LNCAP (cell line): ENCODE results near the gene GLE1.

Experiments used
- CTCF ChIP-seq: fragments of 450-650 bp; IDR thresholded peaks from 2 replicates; pipeline ENCODE4 v1.5.1; 2017; ENCODE audit warnings: mild to moderate bottlenecking

GLE1 gene

GRCh38 chr9:128470560-128470959 lies 34.0 kb upstream of the GLE1 start:
- no peak for TF ChIP-seq CTCF

GRCh38 chr9:128473104-128473503 lies 31.4 kb upstream of the GLE1 start:
- no peak for TF ChIP-seq CTCF

- TF ChIP-seq CTCF = no peak
Observed at GRCh38 chr9:128475867-128476266, 28.7 kb upstream of the GLE1 start.

- TF ChIP-seq CTCF = no peak
Observed at GRCh38 chr9:128479262-128479661, 25.3 kb upstream of the GLE1 start.

- no peak for TF ChIP-seq CTCF
Observed at GRCh38 chr9:128481561-128481960, 23.0 kb upstream of the GLE1 start.

- no peak for TF ChIP-seq CTCF
Observed at GRCh38 chr9:128482186-128482585, 22.3 kb upstream of the GLE1 start.

GRCh38 chr9:128484686-128485413 lies 19.7 kb upstream of the GLE1 start:
- no peak for TF ChIP-seq CTCF

GRCh38 chr9:128485414-128485855 lies 19.1 kb upstream of the GLE1 start:
- TF ChIP-seq CTCF = no peak
